ENCODE data around the gene ANO3.
"Not testable (repeated sequence)": the region's sequence is repeated elsewhere in the genome, so short reads cannot be mapped to it uniquely, and the experiment has no call there.

The ANO3 gene

DNA sequence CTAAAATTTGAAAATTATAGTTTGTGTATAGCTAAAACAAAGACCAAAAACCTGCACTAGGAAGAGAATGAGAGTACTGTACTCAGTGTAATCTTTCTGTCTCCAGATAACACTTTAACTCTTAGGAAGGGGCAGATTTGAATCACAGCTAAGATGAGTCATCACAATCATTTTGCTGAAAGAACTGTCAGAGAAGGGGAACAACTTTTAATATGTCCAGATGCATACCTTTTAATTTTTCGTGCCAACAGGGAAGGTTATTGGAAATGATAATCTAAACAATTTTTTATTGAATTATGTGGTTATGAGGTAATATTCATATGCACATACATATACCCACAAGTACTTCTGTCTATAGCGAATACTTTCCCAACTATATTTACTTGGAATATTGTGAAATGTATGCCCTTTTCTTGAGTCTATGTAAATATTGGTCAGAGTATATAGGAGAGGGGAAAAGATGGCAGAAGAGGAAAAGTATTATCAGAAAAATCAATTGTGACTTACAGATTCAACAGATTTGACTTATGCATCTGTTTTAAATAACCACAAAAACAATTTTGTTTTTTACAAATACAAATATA, 291.2 kb downstream of the ANO3 start:
- no peak overlapping the region for H3K4me3 ChIP-seq (ENCODE audit: low read depth, low read length)
- no peak for DNase-seq (ENCODE audit: low read depth)
- TF ChIP-seq, protein P1, sequence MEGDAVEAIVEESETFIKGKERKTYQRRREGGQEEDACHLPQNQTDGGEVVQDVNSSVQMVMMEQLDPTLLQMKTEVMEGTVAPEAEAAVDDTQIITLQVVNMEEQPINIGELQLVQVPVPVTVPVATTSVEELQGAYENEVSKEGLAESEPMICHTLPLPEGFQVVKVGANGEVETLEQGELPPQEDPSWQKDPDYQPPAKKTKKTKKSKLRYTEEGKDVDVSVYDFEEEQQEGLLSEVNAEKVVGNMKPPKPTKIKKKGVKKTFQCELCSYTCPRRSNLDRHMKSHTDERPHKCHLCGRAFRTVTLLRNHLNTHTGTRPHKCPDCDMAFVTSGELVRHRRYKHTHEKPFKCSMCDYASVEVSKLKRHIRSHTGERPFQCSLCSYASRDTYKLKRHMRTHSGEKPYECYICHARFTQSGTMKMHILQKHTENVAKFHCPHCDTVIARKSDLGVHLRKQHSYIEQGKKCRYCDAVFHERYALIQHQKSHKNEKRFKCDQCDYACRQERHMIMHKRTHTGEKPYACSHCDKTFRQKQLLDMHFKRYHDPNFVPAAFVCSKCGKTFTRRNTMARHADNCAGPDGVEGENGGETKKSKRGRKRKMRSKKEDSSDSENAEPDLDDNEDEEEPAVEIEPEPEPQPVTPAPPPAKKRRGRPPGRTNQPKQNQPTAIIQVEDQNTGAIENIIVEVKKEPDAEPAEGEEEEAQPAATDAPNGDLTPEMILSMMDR (IDR thresholded peaks at IDR 0.05; ENCODE audit: low read depth, low read length): no peak
- no peak for TF ChIP-seq MYC (IDR thresholded peaks at IDR 0.05; ENCODE audit: low read depth, low read length)
- no peak for TF ChIP-seq POLR2A (IDR thresholded peaks at IDR 0.05; ENCODE audit: extremely low read depth, insufficient read length)
- TF ChIP-seq, protein P2, sequence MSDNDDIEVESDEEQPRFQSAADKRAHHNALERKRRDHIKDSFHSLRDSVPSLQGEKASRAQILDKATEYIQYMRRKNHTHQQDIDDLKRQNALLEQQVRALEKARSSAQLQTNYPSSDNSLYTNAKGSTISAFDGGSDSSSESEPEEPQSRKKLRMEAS (IDR thresholded peaks at IDR 0.05; ENCODE audit: low read depth, low read length): no peak

DNA sequence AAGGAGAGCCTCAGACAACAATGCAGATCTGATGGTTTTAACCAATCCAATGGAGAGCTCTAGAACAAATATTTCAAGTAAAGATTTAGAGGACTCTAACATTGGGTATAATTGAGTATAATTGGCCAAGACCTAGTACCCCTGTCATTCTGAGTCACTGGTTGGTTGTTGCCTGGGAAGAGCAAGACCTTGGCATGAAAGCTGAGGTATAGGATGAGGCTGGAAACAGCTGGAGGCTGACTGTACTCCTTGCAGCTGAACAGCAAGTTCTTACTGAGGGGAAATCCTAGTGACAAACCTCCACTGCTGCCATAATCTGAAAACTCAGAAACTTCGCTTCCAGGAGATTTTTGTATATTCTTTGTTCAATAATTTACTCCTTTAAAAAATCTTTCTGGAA, 294.4 kb downstream of the ANO3 start:
- H3K4me3 ChIP-seq (ENCODE audit: low read depth, low read length): no peak overlapping the region
- no peak for DNase-seq (ENCODE audit: low read depth)
- no peak for TF ChIP-seq MYC (IDR thresholded peaks at IDR 0.05; ENCODE audit: low read depth, low read length)
- TF ChIP-seq POLR2A (IDR thresholded peaks at IDR 0.05; ENCODE audit: extremely low read depth, insufficient read length): no peak
- TF ChIP-seq, protein P1 (IDR thresholded peaks at IDR 0.05; ENCODE audit: low read depth, low read length): no peak

DNA sequence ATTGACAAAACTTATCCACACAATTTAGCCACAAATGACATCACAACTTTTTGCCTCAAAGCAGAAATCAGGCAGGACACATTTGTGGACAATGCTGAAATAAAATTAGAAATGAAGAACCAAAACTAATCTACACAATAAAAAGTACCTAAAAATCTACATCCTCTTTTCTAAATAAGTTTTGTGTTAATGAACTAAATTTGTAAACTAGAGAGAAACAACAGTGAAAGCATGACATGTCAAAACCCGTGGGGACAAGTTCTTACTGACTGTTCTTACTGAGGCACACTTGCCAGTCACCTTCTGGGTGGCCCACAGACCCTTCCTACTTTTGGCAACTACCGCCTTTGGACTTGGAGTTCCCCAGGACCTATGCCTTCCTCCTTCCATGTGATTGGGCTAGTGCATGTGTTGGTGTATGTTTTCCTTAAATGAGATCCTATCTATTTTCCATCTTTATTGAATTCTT, 300.8 kb downstream of the ANO3 start:
- H3K4me3 ChIP-seq (ENCODE audit: low read depth, low read length): no peak overlapping the region
- no peak for DNase-seq (ENCODE audit: low read depth)
- TF ChIP-seq, protein P2 (IDR thresholded peaks at IDR 0.05; ENCODE audit: low read depth, low read length): no peak
- TF ChIP-seq, protein P1 (IDR thresholded peaks at IDR 0.05; ENCODE audit: low read depth, low read length): no peak
- TF ChIP-seq MYC (IDR thresholded peaks at IDR 0.05; ENCODE audit: low read depth, low read length): no peak
- no peak for TF ChIP-seq POLR2A (IDR thresholded peaks at IDR 0.05; ENCODE audit: extremely low read depth, insufficient read length)

DNA sequence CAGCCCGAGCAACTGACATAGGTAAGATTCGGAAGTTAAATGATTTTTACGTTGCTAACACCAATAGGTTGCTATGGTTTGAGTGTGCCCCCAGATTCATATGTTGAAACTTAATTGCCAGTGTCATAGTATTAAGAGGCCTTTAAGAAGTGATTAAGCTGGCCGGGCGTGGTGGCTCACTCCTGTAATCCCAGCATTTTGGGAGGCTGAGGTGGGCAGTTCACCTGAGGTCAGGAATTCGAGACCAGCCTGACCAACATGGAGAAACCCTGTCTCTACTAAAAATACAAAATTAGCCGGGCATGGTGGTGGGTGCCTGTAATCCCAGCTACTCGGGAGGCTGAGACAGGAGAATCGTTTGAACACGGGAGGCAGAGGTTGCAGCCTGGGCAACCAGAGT, 311.4 kb downstream of the ANO3 start:
- H3K4me3 ChIP-seq (ENCODE audit: low read depth, low read length); DNase-seq (ENCODE audit: low read depth): not testable (repeated sequence)

DNA sequence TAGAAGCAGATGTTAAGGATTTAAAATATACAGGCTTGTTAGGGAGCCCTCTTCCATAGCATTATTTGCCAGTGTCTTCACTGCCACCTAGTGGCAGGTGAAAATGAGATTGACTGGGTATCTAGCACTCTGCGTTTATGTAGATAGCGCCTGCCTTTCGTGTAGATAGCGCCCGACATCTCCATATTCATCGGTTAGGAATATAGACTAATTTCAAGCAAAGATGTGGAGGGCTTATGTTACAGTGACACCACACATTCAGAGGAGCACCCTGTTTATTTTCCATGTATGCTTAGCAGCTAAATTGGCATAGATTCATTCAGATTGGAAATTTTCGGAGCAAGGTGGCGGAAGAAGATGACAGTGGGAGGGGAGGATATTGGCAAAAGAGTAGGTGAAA, 318.0 kb downstream of the ANO3 start:
- DNase-seq (ENCODE audit: low read depth): peak; percentile 66
- H3K4me3 ChIP-seq (ENCODE audit: low read depth, low read length): no peak overlapping the region
- TF ChIP-seq, protein P1 (IDR thresholded peaks at IDR 0.05; ENCODE audit: low read depth, low read length): peak; percentile 69
- TF ChIP-seq, protein P2 (IDR thresholded peaks at IDR 0.05; ENCODE audit: low read depth, low read length): no peak
- TF ChIP-seq MYC (IDR thresholded peaks at IDR 0.05; ENCODE audit: low read depth, low read length): no peak
- TF ChIP-seq POLR2A (IDR thresholded peaks at IDR 0.05; ENCODE audit: extremely low read depth, insufficient read length): no peak

DNA sequence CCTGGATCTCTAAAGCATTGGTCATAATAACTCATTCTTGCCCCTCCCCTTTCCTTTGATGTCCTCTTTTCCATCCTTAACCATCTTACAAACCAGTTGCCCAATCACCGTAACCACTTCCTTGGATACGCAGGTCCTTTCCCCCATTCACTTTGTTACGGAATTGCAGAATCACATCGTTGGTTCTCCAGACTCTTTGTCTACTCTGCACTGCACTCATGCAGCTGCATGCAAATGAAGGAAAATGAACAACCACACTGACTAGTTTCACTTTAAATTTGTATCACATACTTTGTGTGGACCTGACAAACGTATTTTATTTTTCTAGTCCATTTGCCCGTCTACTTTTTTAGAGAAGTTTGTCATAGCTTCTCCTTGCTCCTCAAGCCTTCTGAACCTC, 320.0 kb downstream of the ANO3 start:
- TF ChIP-seq, protein P1 (IDR thresholded peaks at IDR 0.05; ENCODE audit: low read depth, low read length): no peak
- TF ChIP-seq MYC (IDR thresholded peaks at IDR 0.05; ENCODE audit: low read depth, low read length): no peak
- no peak for TF ChIP-seq POLR2A (IDR thresholded peaks at IDR 0.05; ENCODE audit: extremely low read depth, insufficient read length)
- TF ChIP-seq, protein P2 (IDR thresholded peaks at IDR 0.05; ENCODE audit: low read depth, low read length): no peak
- H3K4me3 ChIP-seq (ENCODE audit: low read depth, low read length): no peak overlapping the region
- peak; percentile 5 for DNase-seq (ENCODE audit: low read depth)

Data from NB4 (cell line).